Activated CD8-positive, alpha-beta memory T cell treated with anti-CD3 and anti-CD28 coated beads, Interleukin-2, amount 10 ng/mL, durations not matched to agents 7 days and 5 days (primary cell): ENCODE results near the gene KCNA2. TPM values are rescaled to one million over a fixed set of nuclear protein-coding genes. Genes with fewer than 3 reads are reported as not detected.

Experiments used
- ATAC-seq: fragments of 150-1000 bp; cut with Tn5 transposase; one replicate; pipeline ENCODE4 v1.10.0; 2021; ENCODE audit warnings: moderate library complexity
- CTCF ChIA-PET: fragments of 350-600 bp; sonication (Branson Sonifier 250); formaldehyde crosslinking; loops from one replicate; lab custom pipeline; 2021; ENCODE audit warnings: antibody characterized with exemption; lab: Charles Lee
- DNase-seq: peaks from one replicate; pipeline ENCODE4 v3.0.0-alpha.2; 2020
- H3K27ac Mint-ChIP-seq: one replicate; pipeline ENCODE4 v1.8.0; 2021; ENCODE audit warnings: mild to moderate bottlenecking, mixed read lengths
- H3K27me3 Mint-ChIP-seq: one replicate; pipeline ENCODE4 v1.8.0; 2021; ENCODE audit warnings: mixed read lengths
- H3K36me3 Mint-ChIP-seq: one replicate; pipeline ENCODE4 v1.8.0; 2021; ENCODE audit warnings: mild to moderate bottlenecking, mixed read lengths
- H3K4me1 Mint-ChIP-seq: one replicate; pipeline ENCODE4 v1.8.0; 2021; ENCODE audit warnings: mixed read lengths
- H3K4me3 Mint-ChIP-seq: one replicate; pipeline ENCODE4 v1.8.0; 2021; ENCODE audit warnings: mild to moderate bottlenecking, moderate library complexity, mixed read lengths
- H3K9me3 Mint-ChIP-seq: one replicate; pipeline ENCODE4 v1.8.0; 2022; ENCODE audit warnings: low read depth, mixed read lengths
- total RNA-seq, 2 experiments: library from RNA; stranded (reverse); gene quantifications; one replicate each; pipeline ENCODE4 v1.2.3, GENCODE V29; 2021

The KCNA2 gene
- total RNA-seq, 2 experiments from 2014 or later = 2.4 to 3.7 TPM

DNA sequence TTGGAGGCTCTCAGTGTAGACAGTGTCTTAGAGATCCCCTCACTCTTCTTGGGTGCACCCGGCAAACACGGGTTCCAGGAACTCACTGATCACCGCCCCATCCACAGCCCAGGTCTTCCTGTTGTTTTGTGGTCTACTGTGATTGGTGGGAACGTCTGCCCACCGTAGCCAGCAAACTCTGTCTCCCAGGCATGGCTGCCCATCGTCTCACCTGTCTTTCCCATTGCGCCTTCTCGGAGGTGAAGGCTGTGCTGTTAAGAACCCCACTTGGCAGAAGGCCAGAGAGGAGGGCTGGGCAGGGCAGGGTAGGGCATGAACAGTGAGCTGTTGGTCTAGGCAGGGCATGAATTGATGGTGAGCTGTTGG is 14.1 kb upstream of the KCNA2 start:
- peak; percentile 3 for ATAC-seq
- peak; percentile 59 for DNase-seq
- Mint-ChIP-seq H3K4me3 (peak overlapping the region; percentile 77), H3K27ac (peak overlapping the region; percentile 93), H3K9me3 (no peaks in the 10 kb centered on the region), H3K36me3 (peaks cover 32% of the 10 kb centered on the region), H3K27me3 (no peaks in the 10 kb centered on the region), H3K4me1 (peaks cover 48% of the 10 kb centered on the region)
- CTCF ChIA-PET = interaction anchor here (0.7 to 10.3 kb wide), 41 partner anchors 10 to 1071 kb away, joined by 3 to 243 read pairs (median 7); partner anchors contain the start of genes GNAI3, KCNA2 and KCNA3

GRCh38 chr1:110619412-110620249 is 13.5 kb upstream of the KCNA2 start:
- ATAC-seq (peak; percentile 88), DNase-seq (peak; percentile 94)
- H3K27me3 Mint-ChIP-seq = no peaks in the 10 kb centered on the region
- H3K4me3 Mint-ChIP-seq = peak overlapping the region; percentile 77
- CTCF ChIA-PET = interaction anchor here (0.7 to 10.3 kb wide), 48 partner anchors 10 to 1071 kb away, joined by 3 to 243 read pairs (median 6); partner anchors contain the start of genes GNAI3, KCNA2 and KCNA3
- H3K4me1 Mint-ChIP-seq = peaks cover 48% of the 10 kb centered on the region
- peaks cover 30% of the 10 kb centered on the region for H3K36me3 Mint-ChIP-seq
- H3K27ac Mint-ChIP-seq = peak overlapping the region; percentile 93
- H3K9me3 Mint-ChIP-seq = no peaks in the 10 kb centered on the region

DNA sequence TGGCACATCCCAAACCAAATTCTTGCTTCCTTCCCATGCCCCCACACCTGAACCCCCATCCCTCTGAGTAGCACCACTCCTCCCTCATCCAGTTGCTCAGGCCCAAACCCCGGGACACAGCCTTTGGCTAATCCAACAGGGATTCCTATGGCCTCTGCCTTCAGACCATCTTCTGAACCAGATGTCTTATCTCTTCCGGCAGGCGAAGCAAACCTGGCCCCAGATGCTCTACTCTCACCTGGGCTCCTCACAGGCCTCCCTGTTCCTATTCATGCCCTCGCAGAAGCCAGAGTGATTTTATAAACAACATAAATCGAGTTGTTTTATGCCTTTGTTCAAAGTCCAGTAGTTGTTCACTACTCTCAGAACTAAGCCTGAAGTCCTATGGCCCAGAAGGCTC is 12.5 kb upstream of the KCNA2 start:
- no peak overlapping the region for H3K27ac Mint-ChIP-seq
- no peaks in the 10 kb centered on the region for H3K27me3 Mint-ChIP-seq
- H3K4me3 Mint-ChIP-seq = no peak overlapping the region
- CTCF ChIA-PET = interaction anchor here (0.9 to 10.3 kb wide), 45 partner anchors 9 to 422 kb away, joined by 3 to 243 read pairs (median 7); partner anchors contain the start of genes KCNA2 and KCNA3
- ATAC-seq (no peak), DNase-seq (no peak)
- H3K4me1 Mint-ChIP-seq = peaks cover 45% of the 10 kb centered on the region
- no peaks in the 10 kb centered on the region for H3K9me3 Mint-ChIP-seq
- peaks cover 22% of the 10 kb centered on the region for H3K36me3 Mint-ChIP-seq

- peaks cover 12% of the 10 kb centered on the region for H3K36me3 Mint-ChIP-seq
- no peaks in the 10 kb centered on the region for H3K27me3 Mint-ChIP-seq
- ATAC-seq (no peak), DNase-seq (no peak)
- H3K27ac Mint-ChIP-seq = no peak overlapping the region
- H3K4me1 Mint-ChIP-seq = peaks cover 46% of the 10 kb centered on the region
- CTCF ChIA-PET = interaction anchor here (1.2 to 10.3 kb wide), 10 partner anchors 9 to 212 kb away, joined by 3 to 243 read pairs (median 20); partner anchors contain the start of genes KCNA2 and KCNA3
- H3K9me3 Mint-ChIP-seq = no peaks in the 10 kb centered on the region
- no peak overlapping the region for H3K4me3 Mint-ChIP-seq
Measured at GRCh38 chr1:110617589-110617988, 11.4 kb upstream of the KCNA2 start.

GRCh38 chr1:110617116-110617515 is 11.0 kb upstream of the KCNA2 start:
- Mint-ChIP-seq H3K9me3 (no peaks in the 10 kb centered on the region), H3K4me1 (peaks cover 47% of the 10 kb centered on the region), H3K27me3 (no peaks in the 10 kb centered on the region), H3K4me3 (no peak overlapping the region), H3K27ac (no peak overlapping the region), H3K36me3 (peaks cover 12% of the 10 kb centered on the region)
- CTCF ChIA-PET = interaction anchor here (0.8 to 10.3 kb wide), 13 partner anchors 9 to 212 kb away, joined by 3 to 243 read pairs (median 4); partner anchors contain the start of gene KCNA2
- DNase-seq = no peak
- no peak for ATAC-seq

DNA sequence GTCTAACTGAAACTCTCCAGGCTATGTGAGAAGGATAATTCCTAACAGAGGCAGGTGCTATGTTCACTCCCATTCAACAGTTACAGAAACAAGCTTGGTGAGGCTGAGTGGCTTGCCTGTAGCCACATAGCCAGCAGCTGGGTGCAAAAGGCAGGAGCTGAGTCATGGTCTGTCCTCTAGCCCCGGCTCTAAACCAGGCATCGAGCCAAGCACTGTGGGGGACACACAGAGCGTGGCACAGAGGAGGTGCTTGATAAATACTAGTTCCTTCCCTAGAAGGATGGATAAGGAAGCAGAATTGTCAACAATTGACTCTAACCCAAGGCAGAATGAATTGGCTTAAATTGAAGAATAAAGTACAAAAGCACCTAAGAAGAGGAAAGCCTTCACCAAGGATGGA is 10.4 kb upstream of the KCNA2 start:
- H3K27me3 Mint-ChIP-seq = no peaks in the 10 kb centered on the region
- no peak overlapping the region for H3K4me3 Mint-ChIP-seq
- CTCF ChIA-PET = interaction anchor here (0.8 to 10.3 kb wide), 12 partner anchors 8 to 164 kb away, joined by 3 to 243 read pairs (median 4); partner anchors contain the start of gene KCNA2
- peaks cover 10% of the 10 kb centered on the region for H3K36me3 Mint-ChIP-seq
- H3K9me3 Mint-ChIP-seq = no peaks in the 10 kb centered on the region
- peaks cover 47% of the 10 kb centered on the region for H3K4me1 Mint-ChIP-seq
- ATAC-seq = no peak
- no peak for DNase-seq
- no peak overlapping the region for H3K27ac Mint-ChIP-seq

DNA sequence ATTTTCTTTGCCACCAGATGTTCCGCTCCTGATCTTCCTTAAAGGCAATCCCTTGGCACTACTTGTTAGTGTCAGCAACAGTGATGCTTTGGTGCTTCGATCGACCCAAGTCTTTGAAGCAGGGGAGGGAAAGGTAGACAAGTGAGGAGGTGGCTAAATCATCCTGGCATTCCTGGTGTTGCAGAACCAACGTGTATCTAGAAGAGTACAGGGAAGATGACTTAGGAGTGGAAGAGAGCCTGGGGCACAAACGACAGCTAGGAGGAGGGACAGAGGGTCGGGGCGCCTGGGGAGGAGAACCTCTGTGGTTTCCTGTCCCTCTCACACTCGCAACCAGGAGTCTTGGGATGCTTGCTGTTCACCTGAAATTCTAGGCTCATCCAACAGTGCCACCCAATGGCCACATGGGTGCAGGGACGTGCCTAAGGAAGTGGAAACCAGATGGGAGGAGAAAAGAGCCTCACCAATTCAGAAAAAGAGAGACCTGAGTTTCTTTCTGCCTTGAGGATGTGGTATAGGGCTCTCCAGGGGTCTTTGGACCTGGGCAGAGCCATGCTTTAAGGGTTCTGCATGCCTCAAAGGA is 9.5 kb upstream of the KCNA2 start:
- CTCF ChIA-PET = interaction anchor here (1.8 to 10.3 kb wide), 6 partner anchors 10 to 165 kb away, joined by 4 to 243 read pairs (median 46); partner anchors contain the start of gene KCNA2
- Mint-ChIP-seq H3K9me3 (no peaks in the 10 kb centered on the region), H3K4me1 (peaks cover 43% of the 10 kb centered on the region), H3K27me3 (no peaks in the 10 kb centered on the region), H3K4me3 (no peak overlapping the region), H3K27ac (no peak overlapping the region), H3K36me3 (peaks cover 6% of the 10 kb centered on the region)
- ATAC-seq (peak; percentile 34), DNase-seq (peak; percentile 81)

- Mint-ChIP-seq H3K4me1 (peaks cover 31% of the 10 kb centered on the region), H3K4me3 (no peak overlapping the region), H3K27me3 (peaks cover 23% of the 10 kb centered on the region), H3K9me3 (no peaks in the 10 kb centered on the region), H3K27ac (no peak overlapping the region), H3K36me3 (no peaks in the 10 kb centered on the region)
- CTCF ChIA-PET = interaction anchor here (1.0 to 10.3 kb wide), 3 partner anchors 57 to 171 kb away, joined by 5 to 70 read pairs (median 6); no protein-coding TSS in a partner anchor
- no peak for ATAC-seq
- DNase-seq = peak; percentile 26
Measured at GRCh38 chr1:110612060-110612745, 6.0 kb upstream of the KCNA2 start.

- ATAC-seq (no peak), DNase-seq (peak; percentile 30)
- no peaks in the 10 kb centered on the region for H3K9me3 Mint-ChIP-seq
- no peaks in the 10 kb centered on the region for H3K36me3 Mint-ChIP-seq
- peaks cover 33% of the 10 kb centered on the region for H3K27me3 Mint-ChIP-seq
- H3K4me1 Mint-ChIP-seq = peaks cover 29% of the 10 kb centered on the region
- CTCF ChIA-PET = interaction anchor here (0.7 to 10.3 kb wide), 8 partner anchors 9 to 165 kb away, joined by 3 to 70 read pairs (median 4); no protein-coding TSS in a partner anchor
- H3K4me3 Mint-ChIP-seq = no peak overlapping the region
- H3K27ac Mint-ChIP-seq = no peak overlapping the region
Measured at GRCh38 chr1:110610696-110611286, 4.6 kb upstream of the KCNA2 start.

- no peak overlapping the region for H3K27ac Mint-ChIP-seq
- peak; percentile 47 for DNase-seq
- CTCF ChIA-PET = interaction anchor here (0.8 to 2.3 kb wide), 5 partner anchors 9 to 156 kb away, joined by 3 to 13 read pairs (median 3); no protein-coding TSS in a partner anchor
- H3K36me3 Mint-ChIP-seq = no peaks in the 10 kb centered on the region
- no peak for ATAC-seq
- H3K27me3 Mint-ChIP-seq = peaks cover 39% of the 10 kb centered on the region
- H3K4me3 Mint-ChIP-seq = no peak overlapping the region
- no peaks in the 10 kb centered on the region for H3K9me3 Mint-ChIP-seq
- H3K4me1 Mint-ChIP-seq = peaks cover 24% of the 10 kb centered on the region
Measured at GRCh38 chr1:110610084-110610483, 3.9 kb upstream of the KCNA2 start.

- Mint-ChIP-seq H3K36me3 (no peaks in the 10 kb centered on the region), H3K27me3 (peaks cover 42% of the 10 kb centered on the region), H3K27ac (no peak overlapping the region), H3K4me3 (no peak overlapping the region), H3K4me1 (peaks cover 24% of the 10 kb centered on the region), H3K9me3 (no peaks in the 10 kb centered on the region)
- CTCF ChIA-PET = interaction anchor here (0.7 to 3.9 kb wide), 6 partner anchors 9 to 423 kb away, joined by 3 to 27 read pairs (median 8); no protein-coding TSS in a partner anchor
- DNase-seq (peak; percentile 39), ATAC-seq (no peak)
Measured at GRCh38 chr1:110608247-110608646, 2.1 kb upstream of the KCNA2 start.

GRCh38 chr1:110607536-110608230 is 1.5 kb upstream of the KCNA2 start:
- DNase-seq = peak; percentile 43
- Mint-ChIP-seq H3K27ac (no peak overlapping the region), H3K27me3 (peaks cover 42% of the 10 kb centered on the region), H3K4me1 (peaks cover 24% of the 10 kb centered on the region), H3K4me3 (no peak overlapping the region), H3K36me3 (no peaks in the 10 kb centered on the region), H3K9me3 (no peaks in the 10 kb centered on the region)
- peak; percentile 5 for ATAC-seq
- CTCF ChIA-PET = interaction anchor here (1.2 to 3.9 kb wide), 9 partner anchors 8 to 423 kb away, joined by 3 to 27 read pairs (median 11); no protein-coding TSS in a partner anchor
